Retina (tissue), 1 donor: ENCODE data around the gene GAL.

Experiments used
- DNase-seq: peaks from one replicate; pipeline ENCODE4 v3.0.0-alpha.2; 2016

The GAL gene

GRCh38 chr11:68714060-68714856 is 29.9 kb downstream of the GAL start:
- no peak for DNase-seq

GRCh38 chr11:68715456-68716122 is 31.2 kb downstream of the GAL start:
- DNase-seq = no peak

GRCh38 chr11:68721075-68721474 is 36.7 kb downstream of the GAL start:
- no peak for DNase-seq

GRCh38 chr11:68722143-68722542 is 37.8 kb downstream of the GAL start:
- DNase-seq = no peak

GRCh38 chr11:68724293-68724692 is 39.9 kb downstream of the GAL start:
- DNase-seq = no peak

GRCh38 chr11:68727783-68728182 is 43.4 kb downstream of the GAL start:
- no peak for DNase-seq

- no peak for DNase-seq
Measured at GRCh38 chr11:68734111-68734510, 49.8 kb downstream of the GAL start.

GRCh38 chr11:68735125-68735524 is 50.8 kb downstream of the GAL start:
- no peak for DNase-seq

- no peak for DNase-seq
Measured at GRCh38 chr11:68735646-68736045, 51.3 kb downstream of the GAL start.
